Common myeloid progenitor, CD34-positive (primary cell): ENCODE data around the gene ATG10.
"Not testable (repeated sequence)": the region's sequence is repeated elsewhere in the genome, so short reads cannot be mapped to it uniquely, and the experiment has no call there.

ENCODE experiments used
- CTCF ChIA-PET: fragments of 350-600 bp; sonication (Branson Sonifier 250); formaldehyde crosslinking; loops from one replicate; lab custom pipeline; 2021; ENCODE audit warnings: antibody characterized with exemption; lab: Charles Lee
- POLR2A ChIA-PET: fragments of 350-600 bp; sonication (Branson Sonifier 250); formaldehyde crosslinking; loops from one replicate; lab custom pipeline; 2021; ENCODE audit warnings: antibody characterized with exemption; lab: Charles Lee
- DNase-seq, 3 donors: peaks; one replicate each; pipeline versions ENCODE4 v3.0.0 to v3.0.0-alpha.2; 2013
- H3K27ac ChIP-seq, 2 experiments: 1 replicate in 1 of 2; 2 replicates in 1 of 2; pipeline ENCODE4 v1.7.0; 2013; ENCODE audit warnings: inconsistent platforms in 2 of 2, low read length in 2 of 2, mild to moderate bottlenecking in 2 of 2, low read depth in 1 of 2, moderate library complexity in 1 of 2; ENCODE audit not compliant: severe bottlenecking in 2 of 2, insufficient read depth in 1 of 2, poor library complexity in 1 of 2
- H3K27me3 ChIP-seq, 5 experiments: replicated peaks in 2 of 5; 1 replicate in 3 of 5; 2 replicates in 2 of 5; pipeline versions ENCODE4 v1.6.1 to v1.7.0; 2013; ENCODE audit warnings: low read length in 4 of 5, mild to moderate bottlenecking in 2 of 5, moderate library complexity in 2 of 5, inconsistent platforms in 1 of 5; ENCODE audit not compliant: insufficient read depth in 5 of 5, control insufficient read depth in 4 of 5
- H3K36me3 ChIP-seq, 4 experiments: 1 replicate in 2 of 4; 2 replicates in 2 of 4; pipeline versions ENCODE4 v1.6.1 to v1.7.0; 2013; ENCODE audit warnings: low read length in 3 of 4, control low read depth in 1 of 4, mild to moderate bottlenecking in 1 of 4; ENCODE audit not compliant: control insufficient read depth in 4 of 4, insufficient read depth in 4 of 4
- H3K4me1 ChIP-seq, 4 experiments: 1 replicate in 3 of 4; 2 replicates in 1 of 4; pipeline versions ENCODE4 v1.6.1 to v1.7.1; 2013; ENCODE audit warnings: low read length in 3 of 4, mild to moderate bottlenecking in 3 of 4, control low read depth in 1 of 4, inconsistent platforms in 1 of 4, moderate library complexity in 1 of 4; ENCODE audit not compliant: control insufficient read depth in 4 of 4, insufficient read depth in 4 of 4; ENCODE audit errors: control extremely low read depth in 1 of 4
- H3K4me3 ChIP-seq, 7 experiments: 1 replicate in 4 of 7; 2 replicates in 3 of 7; pipeline versions ENCODE4 v1.5.1 to v1.7.0; 2013; ENCODE audit warnings: mild to moderate bottlenecking in 7 of 7, low read length in 6 of 7, moderate library complexity in 6 of 7, inconsistent platforms in 2 of 7, low read depth in 2 of 7, control low read depth in 1 of 7; ENCODE audit not compliant: insufficient read depth in 4 of 7, control insufficient read depth in 1 of 7; ENCODE audit errors: extremely low read depth in 1 of 7
- H3K9me3 ChIP-seq, 5 experiments: 1 replicate in 4 of 5; 2 replicates in 1 of 5; pipeline versions ENCODE4 v1.6.1 to v1.7.1; 2013; ENCODE audit warnings: low read length in 4 of 5, mild to moderate bottlenecking in 2 of 5, inconsistent platforms in 1 of 5, low read depth in 1 of 5, moderate library complexity in 1 of 5; ENCODE audit not compliant: control insufficient read depth in 4 of 5, insufficient read depth in 2 of 5; ENCODE audit errors: control extremely low read depth in 1 of 5
- WGBS: methylation state at CpG from one replicate; pipeline ENCODE4 v1.1.5; 2013; ENCODE audit not compliant: insufficient coverage; 5-methylcytosine and 5-hydroxymethylcytosine counted together

Gene ATG10

DNA sequence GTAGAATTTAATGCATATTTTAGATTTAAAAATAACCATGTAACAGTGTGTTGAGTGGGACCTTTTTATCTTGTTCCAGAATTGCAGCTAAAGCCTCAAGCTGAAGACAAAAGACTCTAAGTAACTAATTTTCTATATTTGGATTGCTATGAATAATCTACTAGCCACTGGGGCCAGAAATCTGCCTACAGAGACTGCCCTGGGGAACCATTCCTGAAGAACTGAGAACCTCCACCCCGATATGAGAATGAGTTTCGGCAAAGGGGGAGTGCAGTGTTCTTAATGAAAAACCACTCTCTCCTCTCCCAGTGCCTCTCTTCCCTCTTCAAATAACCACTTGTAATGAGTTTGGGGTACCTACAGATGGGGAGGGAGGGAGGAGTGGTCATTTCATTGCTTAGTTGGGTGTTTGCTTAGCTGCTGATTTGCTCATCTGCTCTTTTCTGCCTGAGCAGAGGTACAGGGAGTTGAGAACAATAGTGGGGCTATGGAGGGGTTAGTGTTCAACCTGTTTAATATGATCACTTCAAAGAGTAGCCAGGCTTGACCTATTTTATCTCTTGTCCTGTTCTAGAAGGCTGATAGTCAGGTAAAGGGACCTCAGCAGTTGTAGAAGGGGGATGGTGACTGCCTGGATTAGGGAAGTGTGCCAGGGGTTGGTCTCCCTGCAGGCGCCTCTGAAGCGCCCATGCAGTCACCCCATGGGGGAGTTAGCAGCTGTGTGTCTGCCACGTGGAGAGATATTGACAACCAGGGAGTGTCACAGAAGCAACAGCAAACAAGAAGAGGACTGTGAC lies 47.7 kb downstream of the ATG10 start:
- H3K27me3 ChIP-seq, result no peaks in the 10 kb centered on the region
- no peak overlapping the region for H3K4me3 ChIP-seq
- H3K4me1 ChIP-seq, result peaks cover 16 to 30% (median 21%) of the 10 kb centered on the region in 4 experiments
- peak; percentile 10 to 71 (median 56) for DNase-seq
- ChIA-PET POLR2A (interaction anchor here (0.6 kb wide), 1 partner anchor 325 kb away, joined by 3 read pairs; no protein-coding TSS in a partner anchor), CTCF (interaction anchor here (0.8 to 0.9 kb wide), 3 partner anchors 9 to 180 kb away, joined by 3 read pairs; no protein-coding TSS in a partner anchor)
- H3K36me3 ChIP-seq, result peaks cover 0 to 4% (median 0%) of the 10 kb centered on the region in 4 experiments
- H3K9me3 ChIP-seq, result peaks cover 0 to 6% (median 0%) of the 10 kb centered on the region in 5 experiments
- no peak overlapping the region for H3K27ac ChIP-seq
- WGBS, result 26% methylated on average over 3 of the region's 5 CpGs

DNA sequence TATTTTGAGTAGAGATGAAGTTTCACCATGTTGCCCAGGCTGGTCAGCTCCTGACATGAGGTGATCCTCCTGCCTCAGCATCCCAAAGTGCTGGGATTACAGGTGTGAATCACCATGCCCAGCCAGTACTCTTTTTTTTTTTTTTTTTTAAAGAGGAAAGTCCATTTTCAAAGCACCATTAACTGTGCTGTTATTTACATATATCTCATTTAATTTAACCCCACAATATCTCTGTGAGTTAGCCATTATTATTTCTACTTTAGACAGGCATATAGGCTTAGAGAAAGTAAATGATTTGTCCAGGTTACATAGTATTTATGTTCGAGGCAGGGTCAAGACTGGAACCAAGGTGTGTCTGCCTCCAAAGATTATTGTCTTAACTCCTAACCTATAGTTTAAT lies 50.7 kb downstream of the ATG10 start:
- DNase-seq, result no peak
- ChIA-PET CTCF (no interaction called here), POLR2A (no interaction called here)
- no CpG with 5 or more reads among the region's 1 CpG for WGBS
- Histone ChIP-seq H3K4me1 (peaks cover 16 to 29% (median 21%) of the 10 kb centered on the region in 4 experiments), H3K27ac (no peak overlapping the region), H3K9me3 (no peaks in the 10 kb centered on the region), H3K4me3 (no peak overlapping the region), H3K27me3 (no peaks in the 10 kb centered on the region), H3K36me3 (no peaks in the 10 kb centered on the region)

DNA sequence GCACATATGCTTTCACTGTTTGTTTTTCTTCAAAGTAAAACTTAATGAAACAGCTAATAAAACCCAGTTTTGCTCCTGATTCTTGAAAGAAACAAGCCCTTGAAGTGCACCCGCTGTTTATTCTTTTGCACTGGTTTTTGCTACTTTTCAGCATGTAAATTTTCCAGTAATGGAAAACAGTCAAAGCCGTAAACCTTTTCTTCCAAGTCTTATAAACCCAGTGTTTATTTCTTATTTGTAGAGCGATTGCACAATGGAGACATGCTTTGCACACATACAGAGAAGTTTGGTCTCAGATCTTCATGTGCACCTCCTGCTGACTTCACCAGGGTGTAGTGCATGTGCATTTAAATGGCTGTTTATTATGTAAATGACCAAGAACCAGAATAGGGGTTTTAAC lies 51.8 kb downstream of the ATG10 start:
- no peak overlapping the region for H3K4me3 ChIP-seq
- H3K4me1 ChIP-seq, result peaks cover 12 to 18% (median 14%) of the 10 kb centered on the region in 4 experiments
- ChIA-PET POLR2A (no interaction called here), CTCF (no interaction called here)
- DNase-seq, result no peak
- no peaks in the 10 kb centered on the region for H3K27me3 ChIP-seq
- no peaks in the 10 kb centered on the region for H3K36me3 ChIP-seq
- H3K9me3 ChIP-seq, result no peaks in the 10 kb centered on the region
- no peak overlapping the region for H3K27ac ChIP-seq
- WGBS, result 100% methylated on average over 3 of the region's 3 CpGs

DNA sequence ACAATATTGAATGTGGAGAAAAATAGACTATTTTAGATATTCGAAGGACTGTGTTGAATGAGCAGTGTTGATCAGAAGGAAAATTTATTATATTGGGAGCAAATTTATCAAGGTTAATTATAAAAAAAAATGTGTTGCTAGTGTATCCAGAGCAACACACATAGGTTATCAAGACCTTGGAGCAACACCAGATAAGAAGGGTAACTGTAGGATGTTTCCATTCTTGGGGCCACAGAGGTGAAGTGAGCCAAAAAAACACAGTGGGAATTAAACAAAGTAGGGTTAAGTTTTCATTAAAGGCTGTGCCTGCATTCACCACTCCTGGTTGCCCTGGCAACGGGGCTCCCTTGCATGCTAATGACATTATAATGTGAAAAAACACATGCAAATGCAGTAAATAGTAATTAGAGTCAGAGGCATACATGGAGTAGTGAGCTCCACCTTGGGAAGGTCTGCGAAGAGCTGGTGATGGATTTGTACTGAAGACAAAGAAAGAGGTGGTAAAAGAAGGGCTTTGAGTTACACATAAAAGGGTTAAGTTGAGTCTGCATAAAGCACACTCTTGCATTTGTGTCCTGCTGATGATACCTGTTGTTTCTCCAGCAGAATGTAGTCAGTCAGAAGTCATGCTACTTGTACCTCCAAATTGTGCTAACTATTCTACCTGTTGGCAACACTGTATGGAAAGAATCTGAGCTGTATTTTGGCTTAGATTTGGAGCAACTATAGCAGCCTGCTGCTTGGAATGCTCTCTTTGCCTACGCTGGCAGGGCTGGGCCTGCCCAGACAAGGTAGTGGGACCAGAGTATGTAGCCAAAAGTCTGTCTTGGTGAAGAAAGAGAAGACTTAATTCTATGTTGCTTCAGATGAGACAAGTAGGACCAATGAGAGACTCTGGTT lies 59.6 kb downstream of the ATG10 start:
- no peak overlapping the region for H3K4me3 ChIP-seq
- peaks cover 0 to 3% (median 0%) of the 10 kb centered on the region in 4 experiments for H3K36me3 ChIP-seq
- H3K9me3 ChIP-seq, result peaks cover 0 to 2% (median 0%) of the 10 kb centered on the region in 5 experiments
- WGBS, result 100% methylated on average over 3 of the region's 4 CpGs
- CTCF ChIA-PET, result no interaction called here
- H3K4me1 ChIP-seq, result no peaks in the 10 kb centered on the region
- no peaks in the 10 kb centered on the region for H3K27me3 ChIP-seq
- H3K27ac ChIP-seq, result no peak overlapping the region
- no peak for DNase-seq
- POLR2A ChIA-PET, result no interaction called here

DNA sequence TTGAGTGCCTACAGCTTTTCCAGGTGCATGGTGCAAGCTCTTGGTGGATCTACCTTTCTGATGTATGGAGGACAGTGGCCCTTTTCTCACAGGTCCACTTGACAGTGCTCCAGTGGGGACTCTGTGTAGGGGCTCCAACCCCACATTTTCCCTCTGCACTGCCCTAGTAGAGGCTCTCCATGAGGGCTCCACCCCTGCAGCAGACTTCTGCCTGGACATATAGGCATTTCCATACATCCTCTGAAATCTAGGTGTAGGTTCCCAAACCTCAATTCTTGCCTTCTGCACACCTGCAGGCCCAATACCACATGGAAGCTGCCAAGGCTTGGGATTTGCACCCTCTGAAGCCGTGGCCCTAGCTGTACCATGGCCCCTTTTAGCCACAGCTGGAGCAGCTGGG lies 71.1 kb downstream of the ATG10 start:
- H3K4me3 ChIP-seq, DNase-seq, H3K27ac ChIP-seq, POLR2A ChIA-PET, H3K27me3 ChIP-seq, H3K4me1 ChIP-seq: not testable (repeated sequence)
- H3K36me3 ChIP-seq, result peaks cover 2 to 10% (median 5%) of the 10 kb centered on the region in 4 experiments
- peaks cover 5 to 19% (median 8%) of the 10 kb centered on the region in 5 experiments for H3K9me3 ChIP-seq
- WGBS, result 100% methylated on average over 1 of the region's 1 CpG
- CTCF ChIA-PET, result interaction anchor here (1.1 kb wide), 1 partner anchor 122 kb away, joined by 3 read pairs; no protein-coding TSS in a partner anchor

DNA sequence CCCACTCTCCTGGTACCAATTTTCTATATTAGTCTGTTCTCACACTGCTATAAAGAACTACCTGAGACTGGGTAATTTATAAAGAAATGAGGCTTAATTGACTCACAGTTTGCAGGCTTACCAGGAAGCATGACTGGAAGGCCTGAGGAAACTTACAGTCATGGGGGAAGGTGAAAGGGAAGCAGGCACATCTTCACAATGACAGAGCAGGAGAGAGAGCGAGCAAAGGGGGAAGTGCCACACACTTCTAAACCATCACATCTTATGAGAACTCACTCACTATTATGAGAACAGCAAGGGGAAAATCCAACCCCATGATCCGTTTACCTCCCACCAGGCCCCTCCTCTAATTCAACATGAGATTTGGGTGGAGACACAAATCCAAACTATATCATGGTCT lies 72.2 kb downstream of the ATG10 start:
- peaks cover 1 to 15% (median 6%) of the 10 kb centered on the region in 5 experiments for H3K9me3 ChIP-seq
- peaks cover 0 to 3% (median under 1%) of the 10 kb centered on the region in 4 experiments for H3K4me1 ChIP-seq
- no peak overlapping the region for H3K27ac ChIP-seq
- H3K4me3 ChIP-seq, result no peak overlapping the region
- ChIA-PET CTCF (no interaction called here), POLR2A (no interaction called here)
- peak; percentile 8 to 83 (median 74) for DNase-seq
- WGBS, result no CpG with 5 or more reads among the region's 2 CpGs
- H3K27me3 ChIP-seq, result no peaks in the 10 kb centered on the region
- peaks cover 0 to 10% (median 4%) of the 10 kb centered on the region in 4 experiments for H3K36me3 ChIP-seq
